Progenitor cell of endocrine pancreas (in vitro differentiated cells): ENCODE data around the gene STARD3. TPM values are rescaled to one million over a fixed set of nuclear protein-coding genes. Genes with fewer than 3 reads are reported as not detected.

Experiments used
- DNase-seq: peaks from one replicate; pipeline ENCODE4 v3.0.0; 2021; ENCODE audit warnings: low spot score; ENCODE audit not compliant: unreplicated experiment
- H3K27ac Mint-ChIP-seq: 2 replicates; pipeline ENCODE4 v1.8.0; 2021; ENCODE audit warnings: mild to moderate bottlenecking, moderate library complexity, mixed read lengths
- H3K27me3 Mint-ChIP-seq: 2 replicates; pipeline ENCODE4 v1.8.0; 2021; ENCODE audit warnings: mixed read lengths
- H3K36me3 Mint-ChIP-seq: 2 replicates; pipeline ENCODE4 v1.8.0; 2022; ENCODE audit warnings: mixed read lengths; ENCODE audit not compliant: insufficient read depth
- H3K4me1 Mint-ChIP-seq: 2 replicates; pipeline ENCODE4 v1.8.0; 2021; ENCODE audit warnings: low read depth, mixed read lengths
- H3K4me3 Mint-ChIP-seq: 2 replicates; pipeline ENCODE4 v1.8.0; 2021; ENCODE audit warnings: low read depth, mild to moderate bottlenecking, moderate library complexity, mixed read lengths
- H3K9me3 Mint-ChIP-seq: 2 replicates; pipeline ENCODE4 v1.8.0; 2021; ENCODE audit warnings: low read depth, mixed read lengths
- total RNA-seq: library from RNA; stranded (reverse); gene quantifications from 2 replicates; pipeline ENCODE4 v1.2.1, GENCODE V29; 2021
- TF ChIP-seq, protein P1 (sequence below): fragments of 200-600 bp; sonication (generic); IDR thresholded peaks from one replicate; pipeline ENCODE4 v1.5.0; 2021; ENCODE audit warnings: antibody characterized with exemption, mild to moderate bottlenecking; ENCODE audit not compliant: unreplicated experiment

STARD3 gene
- total RNA-seq, 1 donor from 2014 or later, result 57.0 TPM

DNA sequence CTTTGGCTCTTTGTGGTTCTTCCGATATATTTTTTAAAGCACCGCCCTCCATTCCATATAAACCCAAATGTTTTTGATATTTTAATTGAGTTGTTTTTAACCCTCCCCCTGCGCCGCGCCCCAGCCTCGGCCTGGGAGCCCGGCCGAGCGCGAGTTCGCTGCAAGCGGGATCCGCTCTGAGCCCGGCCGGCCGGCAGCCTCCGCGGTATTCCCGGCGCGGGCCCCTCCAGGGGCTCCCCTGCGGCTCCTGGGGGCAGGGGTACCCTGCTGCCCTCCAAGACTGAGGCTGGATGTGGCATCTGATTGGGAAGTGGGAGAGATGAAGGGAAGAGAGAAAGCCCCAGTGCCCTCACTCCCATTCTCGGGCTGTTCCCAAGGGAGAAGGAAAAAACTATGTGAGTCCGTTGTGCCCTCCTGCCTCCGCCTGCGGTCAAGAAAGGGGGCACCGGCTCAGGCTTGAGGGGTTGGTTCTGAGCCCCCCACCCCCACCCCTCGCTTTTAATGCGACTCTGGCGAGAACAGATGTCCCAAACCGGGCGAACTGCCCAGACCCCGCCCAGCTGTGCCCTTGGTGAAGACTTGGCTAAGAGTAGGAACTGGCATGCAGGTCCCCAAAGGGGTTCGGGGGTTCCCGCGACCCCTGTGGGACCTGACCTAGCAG, 37.8 kb upstream of the STARD3 start:
- H3K9me3 Mint-ChIP-seq, result no peaks in the 10 kb centered on the region
- no peak overlapping the region for H3K4me3 Mint-ChIP-seq
- H3K36me3 Mint-ChIP-seq, result no peaks in the 10 kb centered on the region
- no peak for DNase-seq
- TF ChIP-seq, protein P1, sequence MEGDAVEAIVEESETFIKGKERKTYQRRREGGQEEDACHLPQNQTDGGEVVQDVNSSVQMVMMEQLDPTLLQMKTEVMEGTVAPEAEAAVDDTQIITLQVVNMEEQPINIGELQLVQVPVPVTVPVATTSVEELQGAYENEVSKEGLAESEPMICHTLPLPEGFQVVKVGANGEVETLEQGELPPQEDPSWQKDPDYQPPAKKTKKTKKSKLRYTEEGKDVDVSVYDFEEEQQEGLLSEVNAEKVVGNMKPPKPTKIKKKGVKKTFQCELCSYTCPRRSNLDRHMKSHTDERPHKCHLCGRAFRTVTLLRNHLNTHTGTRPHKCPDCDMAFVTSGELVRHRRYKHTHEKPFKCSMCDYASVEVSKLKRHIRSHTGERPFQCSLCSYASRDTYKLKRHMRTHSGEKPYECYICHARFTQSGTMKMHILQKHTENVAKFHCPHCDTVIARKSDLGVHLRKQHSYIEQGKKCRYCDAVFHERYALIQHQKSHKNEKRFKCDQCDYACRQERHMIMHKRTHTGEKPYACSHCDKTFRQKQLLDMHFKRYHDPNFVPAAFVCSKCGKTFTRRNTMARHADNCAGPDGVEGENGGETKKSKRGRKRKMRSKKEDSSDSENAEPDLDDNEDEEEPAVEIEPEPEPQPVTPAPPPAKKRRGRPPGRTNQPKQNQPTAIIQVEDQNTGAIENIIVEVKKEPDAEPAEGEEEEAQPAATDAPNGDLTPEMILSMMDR, result no peak
- H3K27me3 Mint-ChIP-seq, result peaks cover 92% of the 10 kb centered on the region
- H3K4me1 Mint-ChIP-seq, result no peaks in the 10 kb centered on the region
- no peak overlapping the region for H3K27ac Mint-ChIP-seq

DNA sequence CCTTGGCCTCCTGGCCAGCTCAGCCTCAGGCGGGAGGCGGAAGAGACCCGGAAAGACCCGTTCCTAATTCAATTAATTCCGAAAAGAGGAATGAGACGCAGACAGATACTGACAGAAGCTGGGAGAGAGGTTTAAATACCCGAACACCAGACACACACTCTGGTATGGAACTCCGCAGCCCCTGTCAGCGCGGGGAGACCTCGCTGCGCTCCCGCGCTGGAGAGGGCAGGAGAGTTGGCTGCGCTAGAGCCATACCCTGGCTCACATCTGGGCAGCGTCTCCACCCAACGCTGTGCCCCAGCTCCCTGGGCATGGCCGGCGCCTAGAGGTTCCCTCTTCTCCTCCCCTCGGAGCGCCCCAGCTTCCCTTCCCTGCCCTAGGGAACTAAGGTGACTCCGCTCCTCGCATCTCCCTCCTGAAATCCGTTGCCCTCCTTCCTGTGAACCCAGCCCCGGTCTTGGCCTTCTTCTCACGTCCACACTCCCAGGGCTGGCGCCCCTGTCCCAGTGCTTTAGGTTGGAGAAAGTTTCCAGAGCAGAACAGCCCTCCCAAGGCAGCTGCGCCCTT, 37.2 kb upstream of the STARD3 start:
- no peaks in the 10 kb centered on the region for H3K9me3 Mint-ChIP-seq

DNA sequence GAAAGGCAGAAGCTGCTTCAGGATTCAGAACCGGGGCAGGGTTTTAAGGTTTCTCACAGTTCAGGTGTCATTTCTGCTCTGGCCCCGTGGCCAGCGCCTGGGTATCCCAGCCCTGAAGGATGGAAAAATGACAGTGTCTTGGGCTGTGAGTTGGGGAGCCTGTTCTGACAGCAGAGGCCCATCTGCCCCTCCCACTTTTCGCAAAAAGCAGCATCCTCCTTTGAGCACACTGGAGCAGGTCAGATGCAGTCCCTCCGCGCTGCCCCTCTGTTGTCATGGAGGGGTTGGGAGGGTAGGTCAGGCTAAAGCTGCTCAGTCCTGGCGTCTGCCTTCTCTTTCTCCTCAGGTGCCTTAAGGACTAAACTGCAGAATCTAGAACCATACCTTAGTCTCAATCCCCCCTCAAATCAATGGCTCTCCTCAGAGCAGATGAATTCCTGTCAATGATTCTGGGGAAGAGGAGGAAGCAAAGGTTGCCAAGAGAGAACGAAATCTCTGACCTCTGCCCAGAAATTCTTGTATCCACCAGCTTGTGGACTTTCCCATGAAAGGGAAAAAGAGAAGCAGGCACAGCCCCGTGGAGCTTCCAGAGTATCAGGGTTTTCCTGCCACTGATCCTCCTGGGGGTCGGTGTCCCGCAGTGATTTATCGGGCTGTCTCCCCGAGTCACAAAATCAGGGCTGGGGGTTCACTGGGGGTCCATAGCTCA, 36.5 kb upstream of the STARD3 start:
- TF ChIP-seq, protein P1, result no peak
- Mint-ChIP-seq H3K27ac (no peak overlapping the region), H3K4me1 (no peaks in the 10 kb centered on the region), H3K4me3 (no peak overlapping the region), H3K36me3 (no peaks in the 10 kb centered on the region), H3K9me3 (no peaks in the 10 kb centered on the region), H3K27me3 (peaks cover 89% of the 10 kb centered on the region)
- no peak for DNase-seq

More for the DNA sequence above, 37.2 kb upstream of the STARD3 start:
- H3K27ac Mint-ChIP-seq, result no peak overlapping the region
- H3K4me3 Mint-ChIP-seq, result no peak overlapping the region
- TF ChIP-seq, protein P1, result no peak
- H3K4me1 Mint-ChIP-seq, result no peaks in the 10 kb centered on the region
- no peak for DNase-seq
- no peaks in the 10 kb centered on the region for H3K36me3 Mint-ChIP-seq
- peaks cover 90% of the 10 kb centered on the region for H3K27me3 Mint-ChIP-seq

DNA sequence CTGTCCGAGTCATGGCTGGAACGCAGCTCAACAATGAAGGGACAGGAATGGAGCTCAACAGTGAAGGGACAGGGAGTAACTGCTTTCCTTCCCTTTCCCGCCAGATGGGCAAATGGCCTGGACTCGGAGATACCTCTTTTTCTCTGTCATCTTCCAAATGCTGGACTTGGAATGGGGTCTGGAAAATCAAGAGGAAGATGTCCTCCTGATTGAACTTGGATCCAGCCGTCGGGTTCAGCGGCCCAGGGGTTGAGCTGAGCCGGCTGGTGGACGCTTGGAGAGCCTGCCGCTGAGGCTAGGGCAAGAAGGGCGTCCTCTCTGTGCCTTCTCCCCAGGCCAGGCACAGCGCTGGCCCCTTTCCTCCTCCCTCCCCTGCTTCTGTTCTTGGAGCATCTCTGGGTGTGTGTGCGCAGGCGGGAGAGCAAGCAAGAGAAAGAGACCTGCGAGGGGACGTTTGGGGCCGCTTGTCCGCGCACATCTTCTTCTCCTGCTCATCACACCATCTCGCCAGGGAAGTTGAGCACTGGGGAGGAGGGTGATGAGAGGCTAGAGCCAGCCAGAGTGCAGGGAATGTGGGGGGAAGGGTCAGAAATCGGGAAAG, 35.8 kb upstream of the STARD3 start:
- Mint-ChIP-seq H3K27me3 (peaks cover 87% of the 10 kb centered on the region), H3K4me3 (no peak overlapping the region), H3K4me1 (no peaks in the 10 kb centered on the region), H3K36me3 (no peaks in the 10 kb centered on the region), H3K9me3 (no peaks in the 10 kb centered on the region), H3K27ac (no peak overlapping the region)
- DNase-seq, result no peak
- TF ChIP-seq, protein P1, result no peak

DNA sequence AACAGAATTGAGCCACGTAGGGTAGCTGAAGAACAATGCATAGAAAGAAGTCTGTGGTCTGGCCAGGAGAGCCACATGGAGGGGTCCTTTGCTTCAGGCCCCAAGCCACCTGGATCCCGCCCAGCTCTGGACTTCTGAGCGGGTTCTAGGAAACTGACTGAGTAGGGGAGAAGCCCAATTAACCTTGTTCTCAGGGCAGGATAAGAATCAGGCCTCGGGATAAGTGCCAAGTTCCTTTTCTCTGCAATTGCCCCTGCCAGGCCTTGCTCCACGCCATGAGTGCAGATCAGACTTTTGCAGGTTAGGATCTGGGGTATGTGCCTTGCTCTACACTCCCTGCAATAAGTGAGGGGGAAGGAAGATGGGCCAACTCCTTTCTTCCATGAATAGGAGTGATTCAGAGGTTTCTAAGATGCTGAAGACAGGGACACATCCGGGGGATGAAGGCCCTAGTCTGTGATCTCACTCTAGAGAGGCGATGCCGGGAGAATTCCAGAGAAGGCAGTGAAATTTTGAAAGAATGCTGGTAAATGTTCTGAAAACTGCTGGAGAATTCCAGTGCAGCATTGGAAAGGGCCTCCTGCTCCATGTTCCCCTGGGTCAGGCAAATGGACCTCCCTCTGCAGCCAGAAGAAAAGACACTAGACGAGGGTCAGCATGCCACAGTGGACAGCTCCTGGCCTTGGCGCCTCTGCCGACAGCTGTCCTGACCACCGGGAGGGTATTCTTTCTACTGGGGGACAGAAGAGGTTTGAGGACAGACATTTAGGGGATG, 35.0 kb upstream of the STARD3 start:
- H3K36me3 Mint-ChIP-seq, result no peaks in the 10 kb centered on the region
- TF ChIP-seq, protein P1, result no peak
- H3K27me3 Mint-ChIP-seq, result peaks cover 80% of the 10 kb centered on the region
- H3K9me3 Mint-ChIP-seq, result no peaks in the 10 kb centered on the region
- H3K4me1 Mint-ChIP-seq, result no peaks in the 10 kb centered on the region
- no peak overlapping the region for H3K27ac Mint-ChIP-seq
- H3K4me3 Mint-ChIP-seq, result no peak overlapping the region
- no peak for DNase-seq
